Spleen (tissue), 7 donors: Measurements from ENCODE around the gene PFN1.

Source experiments
- POLR2A ChIP-seq, 3 donors: fragments of 450-650 bp; IDR thresholded peaks; one replicate each; pipeline ENCODE4 v1.5.1; 2017; ENCODE audit warnings: antibody characterized with exemption in 3 of 3, mild to moderate bottlenecking in 1 of 3
- POLR2AphosphoS5 ChIP-seq, 3 donors: sonication (generic); formaldehyde crosslinking; IDR thresholded peaks; one replicate each; pipeline ENCODE4 v1.5.1; 2017; ENCODE audit warnings: antibody characterized with exemption in 3 of 3
- TF ChIP-seq, protein P1 (sequence below), 11 experiments: fragments of 200-600 bp in 7 of 11; fragments of 450-650 bp in 4 of 11; sonication (generic) in 4 of 11; IDR thresholded peaks in 8 of 11; conservative IDR thresholded peaks in 3 of 11; 1 replicate in 7 of 11; 2 replicates in 4 of 11; pipeline versions ENCODE4 v1.4.0 to v1.8.0; 2016 to 2021; ENCODE audit warnings: antibody characterized with exemption in 11 of 11, inconsistent platforms in 4 of 11, mild to moderate bottlenecking in 1 of 11
- donor health status: DM: no; HTN: no; CAD: no; lungs with moderate emphysema.
- donor health status: DM: no; HTN: no; CAD: no.
- donor health status: DM: no; HTN: no; CAD: no.

DNA sequence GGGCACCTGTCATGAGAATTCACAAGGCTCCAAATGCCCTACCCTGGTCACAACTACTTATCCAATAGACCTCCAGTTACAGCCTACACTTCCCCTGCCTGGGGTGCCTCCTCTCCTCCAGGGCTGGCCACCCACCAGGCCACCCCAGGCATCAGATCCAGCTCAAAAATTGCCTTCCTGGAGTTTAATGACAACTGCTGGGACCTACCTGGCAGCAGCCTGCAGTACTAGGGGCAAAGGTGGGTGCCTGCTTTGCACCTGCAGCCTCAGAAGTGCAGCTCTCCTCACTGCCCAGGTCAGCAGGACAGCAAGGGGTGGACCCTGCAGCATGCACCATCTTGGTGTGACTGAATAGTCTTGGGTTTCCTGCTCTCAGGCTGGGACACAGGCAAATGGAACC lies 12.7 kb downstream of the PFN1 start:
- TF ChIP-seq, protein P1, sequence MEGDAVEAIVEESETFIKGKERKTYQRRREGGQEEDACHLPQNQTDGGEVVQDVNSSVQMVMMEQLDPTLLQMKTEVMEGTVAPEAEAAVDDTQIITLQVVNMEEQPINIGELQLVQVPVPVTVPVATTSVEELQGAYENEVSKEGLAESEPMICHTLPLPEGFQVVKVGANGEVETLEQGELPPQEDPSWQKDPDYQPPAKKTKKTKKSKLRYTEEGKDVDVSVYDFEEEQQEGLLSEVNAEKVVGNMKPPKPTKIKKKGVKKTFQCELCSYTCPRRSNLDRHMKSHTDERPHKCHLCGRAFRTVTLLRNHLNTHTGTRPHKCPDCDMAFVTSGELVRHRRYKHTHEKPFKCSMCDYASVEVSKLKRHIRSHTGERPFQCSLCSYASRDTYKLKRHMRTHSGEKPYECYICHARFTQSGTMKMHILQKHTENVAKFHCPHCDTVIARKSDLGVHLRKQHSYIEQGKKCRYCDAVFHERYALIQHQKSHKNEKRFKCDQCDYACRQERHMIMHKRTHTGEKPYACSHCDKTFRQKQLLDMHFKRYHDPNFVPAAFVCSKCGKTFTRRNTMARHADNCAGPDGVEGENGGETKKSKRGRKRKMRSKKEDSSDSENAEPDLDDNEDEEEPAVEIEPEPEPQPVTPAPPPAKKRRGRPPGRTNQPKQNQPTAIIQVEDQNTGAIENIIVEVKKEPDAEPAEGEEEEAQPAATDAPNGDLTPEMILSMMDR (IDR thresholded peaks at IDR 0.05 in 8 of 11, conservative IDR thresholded peaks at IDR 0.05 in 3 of 11): no peak
- no peak for TF ChIP-seq POLR2A (IDR thresholded peaks at IDR 0.05)
- TF ChIP-seq POLR2AphosphoS5 (IDR thresholded peaks at IDR 0.05): peak in 1 of 3 donors; percentile 7
